GM21367 (cell line): ENCODE data around the gene VAMP8.
A peak's percentile ranks its signal among the peaks of the same experiment; 100 is the strongest.
"Not testable (repeated sequence)": the region's sequence is repeated elsewhere in the genome, so short reads cannot be mapped to it uniquely, and the experiment has no call there.

Experiments used
- ATAC-seq: cut with Tn5 transposase; IDR thresholded peaks from one replicate; pipeline ENCODE4 v1.9.1; 2021; ENCODE audit not compliant: unreplicated experiment

VAMP8 gene

DNA sequence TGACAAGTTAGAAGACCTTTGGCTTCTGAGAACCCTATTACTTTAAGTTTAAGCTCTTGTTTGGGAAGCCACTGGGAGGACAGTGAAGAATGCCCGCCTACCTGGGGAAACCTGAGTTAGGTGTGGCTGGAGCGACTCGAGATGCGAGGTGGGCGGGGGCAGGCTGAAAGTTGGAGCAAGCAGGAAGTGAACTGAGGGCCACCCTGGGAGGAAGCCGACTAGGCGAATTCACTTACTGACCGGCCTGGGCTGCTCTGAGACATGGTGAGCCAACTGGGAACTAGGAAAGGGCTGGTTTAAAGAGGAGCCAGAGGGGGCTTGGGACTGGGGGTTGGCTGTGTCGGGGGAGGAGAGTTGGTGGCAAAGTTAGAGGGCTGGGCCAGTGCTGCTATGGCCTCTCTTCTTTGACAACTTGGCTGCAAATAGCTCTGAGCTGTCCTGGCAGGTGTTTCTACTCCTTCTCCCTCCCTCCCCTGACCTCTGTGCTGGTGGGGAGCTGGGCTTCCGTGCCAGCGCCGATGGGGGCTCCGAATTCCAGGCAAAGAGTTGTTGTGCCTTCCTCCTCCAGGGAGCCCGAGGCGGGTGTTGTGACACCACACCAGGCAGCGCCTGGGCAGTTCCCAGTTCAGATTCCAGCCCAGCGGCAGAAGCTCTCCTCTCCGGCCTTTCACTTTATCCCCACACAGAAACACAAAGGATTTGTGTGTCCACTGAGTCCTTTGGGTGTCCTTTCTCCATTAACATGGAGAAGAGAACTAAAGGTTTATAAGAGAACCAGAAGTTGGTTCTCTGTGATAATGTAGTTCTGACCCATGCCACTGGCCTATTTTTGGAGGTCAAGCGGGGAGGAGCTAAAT is at the start of gene VAMP8:
Gene VAMP8 (plus strand): TSS at position 201 of the 857 bp plus-strand sequence. CDS start 61 bp downstream, at position 262.
- ATAC-seq = peak; percentile 54

DNA sequence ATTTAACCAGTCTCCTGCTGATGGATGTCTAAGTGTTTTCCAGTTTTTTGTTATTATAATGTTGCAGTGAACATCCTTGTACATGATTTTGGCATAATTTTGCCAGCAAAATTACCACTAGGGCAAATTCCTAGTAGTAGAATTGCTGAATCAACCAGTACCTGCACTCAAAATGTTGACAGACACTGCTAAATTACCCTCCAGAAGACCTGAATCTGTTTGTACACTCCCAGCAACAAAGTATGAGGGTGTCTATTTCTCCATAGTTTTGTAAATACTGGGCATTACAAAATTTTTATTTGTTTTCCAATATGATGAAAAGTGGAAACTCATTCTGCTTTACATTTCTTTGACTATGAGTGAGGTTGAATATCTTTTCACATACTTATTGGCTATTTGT is 49.6 kb upstream of the VAMP8 start:
- no peak for ATAC-seq

DNA sequence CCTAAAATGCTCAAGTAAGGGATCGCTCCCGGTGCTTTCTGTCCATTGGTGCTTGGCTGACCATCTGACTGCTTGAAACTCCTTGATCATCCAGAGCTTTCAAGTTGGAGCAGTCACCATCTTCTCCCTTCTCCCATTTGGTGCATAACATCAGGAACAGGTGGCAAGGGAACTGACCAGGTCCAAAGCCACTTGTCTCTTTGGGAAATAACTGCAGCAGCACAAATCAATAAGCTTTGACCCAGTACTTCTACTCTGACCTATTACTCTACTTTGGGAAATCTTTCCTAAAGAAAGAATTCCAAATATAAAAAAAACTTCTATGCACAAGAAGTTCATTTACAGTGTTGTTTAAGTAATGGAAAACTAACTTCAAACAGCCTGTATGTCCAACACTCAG is 49.0 kb upstream of the VAMP8 start:
- no peak for ATAC-seq

DNA sequence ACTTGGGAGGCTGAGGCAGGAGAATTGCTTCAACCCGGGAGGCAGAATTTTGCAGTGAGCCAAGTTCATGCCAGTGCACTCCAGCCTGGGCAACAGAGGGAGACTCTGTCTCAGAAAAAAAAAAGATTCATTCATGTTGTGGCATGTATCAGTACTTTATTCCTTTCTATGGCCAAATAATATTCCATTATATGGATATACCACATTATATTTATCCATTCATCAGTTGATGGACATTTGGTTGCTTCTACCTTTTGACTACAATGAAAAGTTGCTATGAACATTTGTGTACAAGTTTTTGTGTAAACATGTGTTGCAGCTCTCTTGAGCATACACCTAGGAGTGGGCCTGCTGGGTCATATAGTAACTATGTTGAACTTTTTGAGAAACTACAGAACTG is 47.6 kb upstream of the VAMP8 start:
- ATAC-seq = no peak

DNA sequence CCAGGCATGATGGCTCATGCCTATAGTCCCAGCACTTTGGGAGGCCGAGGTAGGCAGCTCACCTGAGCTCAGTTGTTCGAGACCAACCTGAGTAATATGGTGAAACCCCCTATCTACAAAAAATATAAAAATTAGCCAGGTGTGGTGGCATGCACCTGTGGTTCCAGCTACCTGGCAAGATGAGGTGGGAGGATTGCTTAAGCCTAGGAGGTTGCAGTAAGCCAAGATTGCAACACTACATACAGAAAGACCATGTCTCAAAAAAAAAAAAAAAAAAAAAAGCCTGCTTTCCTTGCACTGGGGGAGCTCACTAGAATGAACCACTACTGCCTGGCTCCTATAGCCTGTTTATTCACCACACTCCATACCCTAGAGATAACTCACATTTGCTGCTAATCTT is 45.8 kb upstream of the VAMP8 start:
- ATAC-seq = no peak

DNA sequence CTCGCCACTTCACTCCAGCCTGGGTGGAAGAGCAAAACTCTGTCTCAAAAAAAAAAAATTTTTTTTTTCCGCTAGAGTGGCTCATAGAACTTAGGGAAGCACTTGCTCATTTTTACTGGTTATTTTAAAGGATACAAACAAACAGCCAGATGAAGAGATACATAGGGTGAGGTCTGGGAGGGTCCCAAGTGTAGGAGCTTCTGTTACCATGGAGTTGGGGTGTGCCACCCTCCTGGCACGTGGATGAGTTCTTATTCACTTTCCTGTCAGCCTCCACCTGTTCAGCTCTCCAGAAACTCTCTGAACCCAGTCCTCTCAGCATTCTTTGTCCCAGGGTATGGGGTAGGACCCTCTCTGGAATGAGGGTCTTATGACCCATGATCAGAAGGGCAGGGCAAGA is 43.3 kb upstream of the VAMP8 start:
- no peak for ATAC-seq

DNA sequence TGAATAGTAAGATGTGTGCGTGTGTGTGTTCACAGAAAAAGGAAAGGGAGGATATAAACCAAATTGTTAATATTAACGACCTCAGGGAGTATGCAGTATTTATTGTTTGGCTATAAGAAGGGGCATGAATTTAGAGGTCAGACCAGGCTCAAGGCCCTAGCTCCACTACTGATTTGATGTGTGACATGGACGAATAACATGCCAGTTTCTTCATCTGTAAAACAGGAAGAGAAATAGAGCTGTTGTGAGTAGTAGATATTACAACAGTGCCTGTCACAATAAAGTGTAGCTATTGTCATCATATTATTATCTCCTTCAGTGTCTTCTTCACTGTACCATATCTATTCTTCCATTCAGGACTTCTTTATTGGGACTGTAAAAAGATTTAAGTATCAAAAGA is 42.5 kb upstream of the VAMP8 start:
- no peak for ATAC-seq

DNA sequence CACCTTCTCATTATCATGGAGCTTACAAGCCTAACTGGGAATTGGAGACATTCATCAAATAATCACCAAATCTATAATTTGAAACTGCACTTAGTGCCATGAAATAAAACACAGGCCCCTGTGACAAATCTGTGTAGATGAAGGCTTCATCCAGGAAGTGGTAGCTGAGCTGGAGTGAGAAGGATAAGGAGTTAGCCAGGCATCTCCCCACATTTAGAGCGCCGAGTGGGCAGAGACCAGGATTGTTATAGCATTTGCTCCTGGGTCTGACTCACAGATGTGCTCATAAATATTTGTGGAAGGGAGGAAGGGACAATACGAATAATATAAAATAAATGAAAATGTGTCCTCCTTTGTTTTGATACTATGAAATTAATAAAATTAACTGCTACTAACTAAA is 40.9 kb upstream of the VAMP8 start:
- ATAC-seq = no peak

DNA sequence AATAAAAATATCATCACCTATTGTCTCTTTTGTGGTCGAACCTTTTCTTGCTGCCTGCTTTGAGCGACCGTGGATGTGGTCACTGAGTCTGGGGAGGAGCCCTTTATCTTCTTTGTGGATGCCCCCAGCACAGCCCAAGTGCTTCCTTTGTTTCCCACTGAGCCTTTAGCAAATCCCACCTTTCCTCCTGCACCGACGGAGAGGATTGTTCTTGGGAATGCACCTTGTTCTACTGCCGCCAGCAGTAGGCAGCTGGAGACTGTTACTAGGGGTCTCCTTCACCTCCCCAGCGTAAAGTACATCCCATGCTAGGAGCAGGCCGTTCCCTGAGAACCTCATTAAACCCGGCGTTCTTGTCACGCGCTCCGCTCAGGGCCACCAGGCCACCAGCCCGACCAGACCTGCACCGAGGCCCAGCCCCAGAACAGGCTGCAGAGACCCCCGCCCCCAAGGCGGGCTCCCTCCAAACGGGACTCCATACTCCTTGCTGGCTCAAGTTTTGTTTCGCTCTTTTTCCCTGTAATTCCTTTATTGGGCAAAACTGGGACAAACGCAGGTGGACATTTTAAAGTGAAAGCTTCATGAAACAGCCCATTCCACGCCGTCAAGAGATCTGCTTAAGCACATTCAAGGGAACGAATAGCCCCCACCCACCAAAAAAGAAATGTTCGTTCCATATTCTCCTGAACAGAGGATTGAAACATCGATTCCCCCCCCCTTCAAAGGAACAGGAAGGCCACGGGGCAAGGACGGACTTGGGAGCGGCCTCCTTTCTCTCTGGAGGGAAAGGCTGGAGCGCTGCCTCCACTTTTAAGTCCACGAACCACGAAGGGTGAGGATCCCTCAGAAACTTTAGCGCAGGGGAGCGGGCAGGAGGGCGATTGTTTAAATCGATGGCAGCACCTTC is 39.5 kb upstream of the VAMP8 start:
- no peak for ATAC-seq

DNA sequence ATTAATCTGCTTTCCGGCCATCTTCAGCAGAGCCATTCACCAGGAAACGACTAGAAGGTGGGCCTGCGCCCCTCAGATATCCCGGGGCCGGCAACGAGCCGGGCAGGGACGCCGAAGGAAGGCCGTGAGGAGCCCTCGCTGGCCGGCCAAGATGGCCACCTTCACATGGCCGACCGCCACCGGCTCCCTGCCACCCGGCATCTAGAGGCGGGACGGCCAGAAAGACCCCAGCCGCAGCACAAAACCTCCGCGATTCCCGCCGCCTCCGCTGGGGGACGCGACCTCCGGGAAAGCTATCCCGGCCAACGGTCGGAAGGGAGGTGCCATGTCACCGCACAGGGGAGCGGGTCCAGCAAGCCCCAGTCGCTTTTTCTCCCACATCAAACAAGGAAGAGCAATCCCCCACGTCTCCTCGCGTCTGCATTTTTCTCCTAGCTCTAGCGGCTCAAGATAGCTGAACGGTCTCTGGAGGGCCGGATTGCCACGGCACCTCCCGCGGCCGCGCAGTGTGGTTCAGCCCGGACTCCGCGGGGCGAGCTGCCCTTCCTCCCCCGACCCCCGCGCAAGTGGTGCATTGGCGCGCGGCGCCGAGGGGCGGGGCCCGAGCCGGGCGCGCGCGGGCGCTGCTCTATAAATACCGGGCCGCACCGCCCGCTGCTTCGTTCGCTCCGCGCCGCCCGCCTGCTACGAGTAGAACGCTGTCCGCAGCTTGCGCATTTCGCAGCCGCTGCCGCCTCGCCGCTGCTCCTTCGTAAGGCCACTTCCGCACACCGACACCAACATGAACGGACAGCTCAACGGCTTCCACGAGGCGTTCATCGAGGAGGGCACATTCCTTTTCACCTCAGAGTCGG is 38.7 kb upstream of the VAMP8 start, which contains the start of gene MAT2A:
Gene MAT2A (plus strand): TSS at position 662 of the 854 bp plus-strand sequence. CDS start 120 bp downstream, at position 782.
- ATAC-seq = peak; percentile 53

DNA sequence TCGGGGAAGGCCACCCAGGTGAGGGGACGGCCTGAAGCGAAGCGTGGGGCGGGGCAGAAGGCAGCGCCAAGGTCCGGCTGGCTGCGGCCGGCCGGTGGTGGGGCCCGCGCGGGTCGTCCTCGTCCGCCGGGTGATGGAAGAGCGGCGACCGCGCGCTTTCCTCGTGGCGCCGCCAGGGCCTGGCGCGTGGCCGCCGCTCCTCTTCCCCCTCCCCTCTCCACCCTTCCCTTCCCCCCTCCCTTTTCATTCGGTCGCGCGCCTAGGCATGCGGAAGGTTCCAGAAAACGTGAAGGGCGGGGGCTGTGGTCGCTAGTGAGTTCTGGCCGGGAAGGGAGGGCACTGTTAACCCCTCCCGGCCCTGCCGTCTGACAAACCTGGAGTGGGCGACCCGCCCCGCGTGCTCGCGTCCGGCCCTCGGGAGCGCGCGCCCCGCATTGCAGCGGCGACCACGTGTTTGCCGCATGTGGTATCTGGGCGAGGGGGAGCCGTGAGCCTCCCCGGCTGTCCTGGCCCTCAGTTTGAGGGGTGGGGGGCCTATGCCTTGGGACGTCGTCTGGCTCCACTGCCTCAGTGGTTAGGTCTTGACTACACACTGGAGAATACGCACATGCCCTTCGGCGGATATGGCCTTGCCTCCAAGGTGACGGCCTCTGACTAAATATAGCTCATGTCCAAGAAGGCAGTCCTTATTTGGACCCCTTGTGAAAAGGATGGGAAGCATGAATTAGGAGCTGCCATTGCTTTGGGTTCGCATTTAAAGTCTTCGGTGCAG is 37.8 kb upstream of the VAMP8 start:
- peak; percentile 30 for ATAC-seq

DNA sequence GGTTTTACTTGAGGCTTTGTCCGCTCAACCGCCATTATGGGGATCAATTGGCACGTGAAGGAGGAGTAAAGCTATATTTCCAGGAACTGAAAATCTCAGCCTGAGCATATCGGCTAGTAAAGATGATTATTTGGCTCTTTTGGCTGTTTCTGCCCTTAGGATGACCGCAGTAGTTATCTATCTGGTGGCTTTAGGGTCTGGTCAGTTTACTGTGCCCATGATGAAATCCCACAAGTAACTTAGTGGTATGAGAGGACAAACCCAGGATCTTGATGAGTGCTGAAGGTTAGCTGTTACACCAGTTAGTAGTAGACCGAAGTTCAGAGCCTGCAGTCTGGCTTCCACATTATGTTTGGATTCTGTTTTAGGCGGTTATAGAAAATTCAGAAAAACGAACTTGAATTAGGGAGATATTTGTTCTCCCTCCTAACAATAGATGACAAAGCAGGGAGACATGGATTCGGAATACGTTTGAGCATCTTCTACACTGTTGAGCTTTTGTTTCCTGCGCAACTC is 37.2 kb upstream of the VAMP8 start:
- no peak for ATAC-seq

DNA sequence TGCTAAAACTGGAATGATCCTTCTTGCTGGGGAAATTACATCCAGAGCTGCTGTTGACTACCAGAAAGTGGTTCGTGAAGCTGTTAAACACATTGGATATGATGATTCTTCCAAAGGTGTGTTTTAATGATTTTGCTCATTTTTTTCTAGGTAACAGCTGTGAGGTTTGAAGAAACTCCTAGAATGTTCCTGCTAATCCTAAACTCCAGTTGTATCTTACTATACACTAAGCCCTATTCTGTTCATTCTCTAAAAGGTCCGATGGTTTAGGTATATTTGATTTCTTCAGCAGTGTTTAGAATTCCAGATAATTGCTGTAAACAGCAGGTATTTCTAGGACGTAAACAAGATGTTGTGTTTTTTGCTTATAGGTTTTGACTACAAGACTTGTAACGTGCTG is 36.1 kb upstream of the VAMP8 start:
- no peak for ATAC-seq

DNA sequence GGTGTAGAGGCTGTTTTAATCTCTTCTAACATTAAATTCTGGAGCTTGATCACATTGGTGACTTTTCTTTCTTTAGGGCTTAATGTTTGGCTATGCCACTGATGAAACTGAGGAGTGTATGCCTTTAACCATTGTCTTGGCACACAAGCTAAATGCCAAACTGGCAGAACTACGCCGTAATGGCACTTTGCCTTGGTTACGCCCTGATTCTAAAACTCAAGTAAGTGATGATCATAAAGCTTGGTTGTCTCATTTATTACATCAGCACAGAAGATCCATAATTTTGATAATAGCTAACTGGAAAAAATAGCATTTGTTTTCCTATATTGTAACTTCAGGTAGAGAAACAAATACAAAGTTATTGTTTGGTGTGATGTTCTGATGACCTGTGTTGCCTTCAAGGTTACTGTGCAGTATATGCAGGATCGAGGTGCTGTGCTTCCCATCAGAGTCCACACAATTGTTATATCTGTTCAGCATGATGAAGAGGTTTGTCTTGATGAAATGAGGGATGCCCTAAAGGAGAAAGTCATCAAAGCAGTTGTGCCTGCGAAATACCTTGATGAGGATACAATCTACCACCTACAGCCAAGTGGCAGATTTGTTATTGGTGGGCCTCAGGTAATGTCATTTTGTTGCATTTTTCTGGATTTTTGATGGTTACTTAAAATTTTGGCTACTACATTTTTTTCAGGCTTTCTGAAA is 35.5 kb upstream of the VAMP8 start:
- ATAC-seq = no peak

DNA sequence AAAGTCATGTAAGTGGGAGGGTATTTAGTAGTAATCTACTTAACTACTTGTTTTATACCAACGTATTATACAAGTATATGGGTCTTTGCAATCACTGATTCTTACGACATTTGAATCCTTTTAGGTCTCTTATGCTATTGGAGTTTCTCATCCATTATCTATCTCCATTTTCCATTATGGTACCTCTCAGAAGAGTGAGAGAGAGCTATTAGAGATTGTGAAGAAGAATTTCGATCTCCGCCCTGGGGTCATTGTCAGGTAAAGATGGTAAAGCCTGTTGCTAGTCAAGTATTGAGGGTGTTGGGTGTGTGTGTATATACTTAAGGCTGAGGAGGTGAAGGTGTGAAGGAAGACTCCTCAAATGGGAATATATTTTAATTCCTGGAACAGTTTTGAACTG is 34.6 kb upstream of the VAMP8 start:
- no peak for ATAC-seq

DNA sequence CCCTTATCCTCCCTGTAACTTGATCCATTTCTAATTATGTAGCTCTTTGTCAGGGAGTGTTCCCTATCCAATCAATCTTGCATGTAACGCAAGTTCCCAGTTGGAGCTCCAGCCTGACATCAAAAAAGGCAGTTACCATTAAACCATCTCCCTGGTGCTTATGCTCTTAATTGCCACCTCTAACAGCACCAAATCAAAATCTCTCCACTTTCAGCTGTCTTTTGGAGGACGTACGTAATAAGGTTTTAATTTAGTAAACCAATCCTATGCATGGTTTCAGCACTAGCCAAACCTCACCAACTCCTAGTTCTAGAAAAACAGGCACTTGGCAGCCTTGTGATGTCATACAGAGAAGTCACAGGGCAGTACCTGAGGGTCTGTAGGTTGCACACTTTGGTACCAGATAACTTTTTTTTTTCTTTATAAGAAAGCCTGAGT is 33.1 kb upstream of the VAMP8 start:
- ATAC-seq = not testable (repeated sequence)

DNA sequence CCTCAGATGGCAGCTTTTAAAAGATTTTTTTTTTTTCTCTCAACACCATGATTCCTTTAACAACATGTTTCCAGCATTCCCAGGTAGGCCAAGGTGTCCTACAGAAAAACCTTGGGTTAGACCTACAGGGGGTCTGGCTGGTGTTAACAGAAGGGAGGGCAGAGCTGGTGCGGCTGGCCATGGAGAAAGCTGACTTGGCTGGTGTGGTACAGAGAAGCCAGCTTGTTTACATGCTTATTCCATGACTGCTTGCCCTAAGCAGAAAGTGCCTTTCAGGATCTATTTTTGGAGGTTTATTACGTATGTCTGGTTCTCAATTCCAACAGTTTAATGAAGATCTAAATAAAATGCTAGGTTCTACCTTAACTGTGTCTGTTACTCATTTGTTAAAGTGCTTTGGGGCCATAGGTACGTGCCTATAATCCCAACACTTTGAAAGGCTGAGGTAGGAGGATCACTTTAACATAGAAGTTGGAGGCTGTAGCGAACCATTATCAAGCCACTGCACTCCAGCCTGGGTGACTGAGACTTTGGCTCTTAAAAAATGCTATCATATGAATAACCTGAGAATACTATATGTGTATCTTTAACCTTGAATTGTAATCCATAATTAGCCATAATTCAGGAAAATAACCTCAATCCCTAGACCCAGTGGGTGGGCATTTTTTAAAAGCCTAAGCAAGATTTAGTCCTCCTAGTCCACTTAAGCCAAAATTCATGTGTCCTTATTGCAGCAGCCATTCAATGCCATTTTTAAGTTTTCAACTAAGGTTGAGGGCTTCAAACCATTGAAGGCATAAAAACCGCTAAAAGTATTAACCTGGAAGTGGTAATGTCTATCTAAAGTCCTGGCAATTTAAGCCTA is 32.2 kb upstream of the VAMP8 start:
- ATAC-seq = not testable (repeated sequence)

DNA sequence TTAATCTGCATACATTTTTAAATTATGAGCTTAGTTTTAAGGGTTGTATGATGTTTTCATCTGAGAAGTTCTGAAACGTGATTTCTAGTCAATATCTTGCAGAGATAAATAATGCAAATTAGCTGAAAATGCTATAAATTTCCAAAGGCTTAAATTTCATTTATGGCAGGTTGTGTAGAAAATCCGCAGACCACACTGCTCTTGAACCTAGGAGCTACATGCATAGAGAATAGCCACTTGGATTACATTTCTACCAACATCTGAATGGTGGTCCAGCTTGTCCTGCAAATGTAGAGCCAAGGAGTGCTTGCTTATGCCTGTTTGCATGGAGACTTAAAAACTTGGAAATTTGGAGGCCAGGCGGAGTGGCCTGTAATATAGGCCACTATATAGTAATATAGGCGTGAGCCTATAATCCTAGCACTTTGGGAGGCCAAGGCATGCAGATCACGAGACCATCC is 31.6 kb upstream of the VAMP8 start:
- ATAC-seq = no peak
